WTC11 (cell line): ENCODE results near the gene ETV5. TPM values are rescaled to one million over a fixed set of nuclear protein-coding genes. Genes with fewer than 3 reads are reported as not detected.

Experiments used
- ATAC-seq: fragments of 200-7000 bp; cut with Tn5 transposase; 2 replicates; pipeline ENCODE4 v1.10.0; 2021; ENCODE audit warnings: mild to moderate bottlenecking, moderate library complexity
- CTCF ChIA-PET: fragments of 300-600 bp; sonication (Branson Sonifier 250); formaldehyde crosslinking; loops from one replicate; lab custom pipeline; 2021; ENCODE audit warnings: antibody characterized with exemption; lab: Charles Lee
- POLR2A ChIA-PET: fragments of 350-600 bp; sonication (Branson Sonifier 250); formaldehyde crosslinking; loops from one replicate; lab custom pipeline; 2021; ENCODE audit warnings: antibody characterized with exemption; lab: Charles Lee
- DNase-seq: peaks from one replicate; pipeline ENCODE4 v3.0.0; 2021; ENCODE audit warnings: low spot score
- H3K27ac Mint-ChIP-seq: 2 replicates; pipeline ENCODE4 v1.8.0; 2021; ENCODE audit warnings: mixed read lengths
- H3K27me3 Mint-ChIP-seq: 2 replicates; pipeline ENCODE4 v1.8.0; 2021; ENCODE audit warnings: low read depth, mild to moderate bottlenecking, moderate library complexity, mixed read lengths
- H3K36me3 Mint-ChIP-seq: 2 replicates; pipeline ENCODE4 v1.8.0; 2021; ENCODE audit warnings: mixed read lengths
- H3K4me1 Mint-ChIP-seq: 2 replicates; pipeline ENCODE4 v1.8.0; 2022; ENCODE audit warnings: mixed read lengths
- H3K4me3 Mint-ChIP-seq: 2 replicates; pipeline ENCODE4 v1.8.0; 2021; ENCODE audit warnings: mild to moderate bottlenecking, moderate library complexity, mixed read lengths
- H3K9me3 Mint-ChIP-seq: 2 replicates; pipeline ENCODE4 v1.8.0; 2021; ENCODE audit warnings: mixed read lengths
- ATF6 ChIP-seq: sonication (generic); formaldehyde crosslinking; IDR thresholded peaks from 2 replicates; pipeline ENCODE4 v1.8.1; 2023; ENCODE audit warnings: mild to moderate bottlenecking, missing genetic modification reagents
- EMX1 ChIP-seq: fragments of 250-450 bp; sonication (Bioruptor Pico); IDR thresholded peaks from 2 replicates; pipeline ENCODE4 v1.8.0; 2021; ENCODE audit warnings: mild to moderate bottlenecking
- FOXK1 ChIP-seq: sonication (generic); formaldehyde crosslinking; IDR thresholded peaks from 2 replicates; pipeline ENCODE4 v1.8.0; 2022; ENCODE audit warnings: mild to moderate bottlenecking, moderate library complexity, missing genetic modification reagents
- FOXP1 ChIP-seq: sonication (generic); formaldehyde crosslinking; IDR thresholded peaks from 2 replicates; pipeline ENCODE4 v1.8.0; 2022; ENCODE audit warnings: missing genetic modification reagents, mild to moderate bottlenecking, moderate library complexity, borderline replicate concordance
- GABPB1 ChIP-seq: sonication (generic); formaldehyde crosslinking; IDR thresholded peaks from 2 replicates; pipeline ENCODE4 v1.8.1; 2023; ENCODE audit warnings: mild to moderate bottlenecking, missing genetic modification reagents
- HMGA2 ChIP-seq: fragments of 250-450 bp; sonication (Bioruptor Pico); IDR thresholded peaks from 2 replicates; pipeline ENCODE4 v1.4.0; 2021; ENCODE audit warnings: mild to moderate bottlenecking, moderate library complexity
- MXD4 ChIP-seq: fragments of 250-450 bp; sonication (Bioruptor Pico); IDR thresholded peaks from 2 replicates; pipeline ENCODE4 v1.8.0; 2021; ENCODE audit warnings: mild to moderate bottlenecking, moderate library complexity, borderline replicate concordance
- OVOL2 ChIP-seq: fragments of 250-450 bp; sonication (Bioruptor Pico); IDR thresholded peaks from 2 replicates; pipeline ENCODE4 v1.9.0; 2021; ENCODE audit warnings: mild to moderate bottlenecking, borderline replicate concordance
- PRDM15 ChIP-seq: sonication (generic); formaldehyde crosslinking; IDR thresholded peaks from 2 replicates; pipeline ENCODE4 v1.8.0; 2022; ENCODE audit warnings: missing genetic modification reagents
- SMAD3 ChIP-seq: sonication (generic); formaldehyde crosslinking; IDR thresholded peaks from 2 replicates; pipeline ENCODE4 v1.8.0; 2022; ENCODE audit warnings: missing genetic modification reagents, mild to moderate bottlenecking, borderline replicate concordance
- STAT6 ChIP-seq: sonication (generic); formaldehyde crosslinking; conservative IDR thresholded peaks from 2 replicates; pipeline ENCODE4 v1.8.1; 2023; ENCODE audit warnings: mild to moderate bottlenecking, low read depth, missing genetic modification reagents, moderate library complexity
- TCF7 ChIP-seq: sonication (generic); formaldehyde crosslinking; IDR thresholded peaks from 2 replicates; pipeline ENCODE4 v1.8.0; 2022; ENCODE audit warnings: mild to moderate bottlenecking, low read depth, missing genetic modification reagents, moderate library complexity
- ZBTB21 ChIP-seq: sonication (generic); formaldehyde crosslinking; IDR thresholded peaks from 2 replicates; pipeline ENCODE4 v1.8.1; 2023; ENCODE audit warnings: mild to moderate bottlenecking, missing genetic modification reagents, borderline replicate concordance
- ZBTB43 ChIP-seq: sonication (generic); formaldehyde crosslinking; IDR thresholded peaks from 2 replicates; pipeline ENCODE4 v1.8.1; 2023; ENCODE audit warnings: mild to moderate bottlenecking, missing genetic modification reagents
- ZNF317 ChIP-seq: sonication (generic); formaldehyde crosslinking; IDR thresholded peaks from 2 replicates; pipeline ENCODE4 v1.8.1; 2023; ENCODE audit warnings: low read depth, mild to moderate bottlenecking, moderate library complexity, missing genetic modification reagents, borderline replicate concordance
- ZNF425 ChIP-seq: fragments of 250-450 bp; sonication (Bioruptor Pico); conservative IDR thresholded peaks from 2 replicates; pipeline ENCODE4 v1.9.0; 2021; ENCODE audit warnings: mild to moderate bottlenecking
- ZNF671 ChIP-seq: fragments of 250-450 bp; sonication (Bioruptor Pico); IDR thresholded peaks from 2 replicates; pipeline ENCODE4 v1.8.0; 2021; ENCODE audit warnings: mild to moderate bottlenecking
- total RNA-seq: library from RNA; stranded (reverse); gene quantifications from 3 replicates; pipeline ENCODE4 v1.2.3, GENCODE V29; 2021

ETV5 gene
- total RNA-seq, 1 experiment from 2014 or later, result 71.3 TPM

- TF ChIP-seq GABPB1 (CRISPR knock-in tag) (no peak), ZNF425 (CRISPR knock-in tag) (no peak), ZNF317 (CRISPR knock-in tag) (no peak), ZBTB43 (CRISPR knock-in tag) (no peak), EMX1 (CRISPR knock-in tag) (no peak), FOXP1 (no peak)
Observed at GRCh38 chr3:186070996-186071395, 37.9 kb downstream of the ETV5 start (continued).

- Mint-ChIP-seq H3K27me3 (no peaks in the 10 kb centered on the region), H3K27ac (peak overlapping the region; percentile 57; the same call in 1 of the 2 replicates), H3K36me3 (peaks cover 42% of the 10 kb centered on the region), H3K4me3 (no peak overlapping the region), H3K4me1 (no peaks in the 10 kb centered on the region), H3K9me3 (peaks cover 4% of the 10 kb centered on the region)
- DNase-seq, result no peak
- TF ChIP-seq OVOL2 (CRISPR knock-in tag) (no peak), TCF7 (CRISPR knock-in tag) (no peak), ATF6 (CRISPR knock-in tag) (no peak), ZNF671 (no peak), FOXK1 (CRISPR knock-in tag) (no peak), ZBTB21 (CRISPR knock-in tag) (no peak), SMAD3 (CRISPR knock-in tag) (no peak), MXD4 (CRISPR knock-in tag) (no peak), STAT6 (CRISPR knock-in tag) (no peak), ZNF425 (CRISPR knock-in tag) (no peak), PRDM15 (CRISPR knock-in tag) (no peak), HMGA2 (CRISPR knock-in tag) (no peak)
- no peak for ATAC-seq
- CTCF ChIA-PET, result interaction anchor here (0.8 to 2.0 kb wide), 2 partner anchors 127 to 189 kb away, joined by 3 to 10 read pairs; no protein-coding TSS in a partner anchor
- POLR2A ChIA-PET, result no interaction called here
Observed at GRCh38 chr3:186070550-186070949, 38.3 kb downstream of the ETV5 start.
